IPS-NIHi7 (cell line): ENCODE results near the gene SH3TC1.

Experiments used
- DNase-seq: peaks from one replicate; pipeline ENCODE4 v3.0.0; 2012; ENCODE audit warnings: mixed read lengths; ENCODE audit errors: extremely low spot score

SH3TC1 gene

GRCh38 chr4:8180310-8181093 is 18.6 kb upstream of the SH3TC1 start:
- DNase-seq = no peak

- DNase-seq = no peak
Observed at GRCh38 chr4:8181119-8181518, 18.0 kb upstream of the SH3TC1 start.

GRCh38 chr4:8181844-8182243 is 17.2 kb upstream of the SH3TC1 start:
- no peak for DNase-seq

GRCh38 chr4:8182294-8182693 is 16.8 kb upstream of the SH3TC1 start:
- no peak for DNase-seq

- DNase-seq = no peak
Observed at GRCh38 chr4:8182858-8183725, 16.0 kb upstream of the SH3TC1 start.

- no peak for DNase-seq
Observed at GRCh38 chr4:8184061-8184460, 15.0 kb upstream of the SH3TC1 start.

GRCh38 chr4:8185295-8185694 is 13.8 kb upstream of the SH3TC1 start:
- DNase-seq = no peak

- DNase-seq = no peak
Observed at GRCh38 chr4:8185930-8186329, 13.2 kb upstream of the SH3TC1 start.

- no peak for DNase-seq
Observed at GRCh38 chr4:8188085-8188484, 11.0 kb upstream of the SH3TC1 start.

GRCh38 chr4:8188743-8189550 is 10.1 kb upstream of the SH3TC1 start:
- no peak for DNase-seq

GRCh38 chr4:8189551-8190466 is 9.3 kb upstream of the SH3TC1 start:
- DNase-seq = no peak

- no peak for DNase-seq
Observed at GRCh38 chr4:8191136-8191747, 7.8 kb upstream of the SH3TC1 start.

- no peak for DNase-seq
Observed at GRCh38 chr4:8192748-8193738, 6.0 kb upstream of the SH3TC1 start.

GRCh38 chr4:8194306-8195242 is 4.5 kb upstream of the SH3TC1 start:
- no peak for DNase-seq

GRCh38 chr4:8195431-8195830 is 3.7 kb upstream of the SH3TC1 start:
- DNase-seq = no peak

GRCh38 chr4:8195841-8196458 is 3.1 kb upstream of the SH3TC1 start:
- DNase-seq = no peak

GRCh38 chr4:8197521-8197920 is 1.6 kb upstream of the SH3TC1 start:
- no peak for DNase-seq
